T-helper 1 cell treated with Interleukin-12 subunit alpha and Interleukin-12 subunit beta and Interleukin-4 antibody, amounts not matched to agents 30 ng/mL and 1 ng/mL, for 36 hours (primary cell): ENCODE results near the gene NEDD4L. TPM values are rescaled to one million over a fixed set of nuclear protein-coding genes. Genes with fewer than 3 reads are reported as not detected.
"Not testable (repeated sequence)": the region's sequence is repeated elsewhere in the genome, so short reads cannot be mapped to it uniquely, and the experiment has no call there.

Source experiments
- intact Hi-C: fragments of 100-400 bp; cut with micrococcal nuclease; formaldehyde crosslinking; loops from one replicate; pipeline ENCODE4 v1.15.1; 2024
- total RNA-seq: library from RNA; stranded (reverse); gene quantifications from 2 replicates; pipeline ENCODE4 v1.2.3, GENCODE V29; 2022

NEDD4L gene
- total RNA-seq = 4.3 and 4.6 TPM in 2 replicates

DNA sequence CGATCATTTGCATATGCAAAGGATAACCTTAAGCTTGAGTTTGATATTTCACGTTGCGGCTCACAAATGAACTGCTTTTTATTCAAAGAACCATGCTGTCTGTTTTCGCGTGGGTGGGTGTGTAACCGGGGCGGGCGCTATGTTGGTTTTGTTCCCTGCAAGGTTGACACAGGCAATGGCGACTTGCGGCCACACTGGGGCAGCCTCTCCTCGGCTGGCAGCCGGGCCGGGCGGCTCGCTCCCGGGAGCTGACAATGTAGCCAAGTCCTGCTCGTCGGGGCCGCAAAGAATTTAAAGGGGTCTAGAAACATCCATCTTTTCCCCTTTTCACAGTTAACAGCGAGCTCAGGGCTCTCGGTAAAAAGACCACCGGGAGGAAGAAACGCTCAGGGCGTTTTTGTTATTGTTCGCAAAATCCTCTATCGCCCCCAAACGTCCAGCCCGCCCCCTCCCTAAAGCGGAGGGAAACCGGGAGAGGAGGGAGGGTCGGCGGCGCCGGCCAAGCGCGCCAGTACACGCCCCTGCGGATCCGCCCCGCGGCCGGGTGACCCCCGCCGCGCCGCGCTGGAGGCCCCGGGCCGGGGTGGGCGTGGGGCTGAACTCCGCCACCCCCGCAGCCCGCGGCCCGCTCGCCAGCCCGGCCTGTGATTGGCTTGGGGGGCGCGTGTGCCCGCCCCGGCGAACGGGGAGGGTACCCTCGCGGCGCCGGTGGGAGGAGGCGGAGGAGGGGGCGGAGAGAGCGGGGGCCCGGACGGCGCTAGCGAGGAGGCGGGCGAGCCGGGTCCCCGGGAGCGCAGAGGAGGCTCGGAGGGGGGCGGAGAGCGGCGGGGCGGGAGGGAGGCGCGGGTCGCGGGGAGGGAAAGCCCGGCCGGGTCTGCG lies at the start of gene NEDD4L:
NEDD4L (plus strand) TSS at position 736 of the 879 bp plus-strand sequence. CDS start 435 bp downstream, outside the sequence.
- intact Hi-C loops = loop anchor here (1.0 to 10.0 kb wide), 12 partner anchors 79 to 1091 kb away; partner anchors contain the start of genes MALT1 and SEC11C

DNA sequence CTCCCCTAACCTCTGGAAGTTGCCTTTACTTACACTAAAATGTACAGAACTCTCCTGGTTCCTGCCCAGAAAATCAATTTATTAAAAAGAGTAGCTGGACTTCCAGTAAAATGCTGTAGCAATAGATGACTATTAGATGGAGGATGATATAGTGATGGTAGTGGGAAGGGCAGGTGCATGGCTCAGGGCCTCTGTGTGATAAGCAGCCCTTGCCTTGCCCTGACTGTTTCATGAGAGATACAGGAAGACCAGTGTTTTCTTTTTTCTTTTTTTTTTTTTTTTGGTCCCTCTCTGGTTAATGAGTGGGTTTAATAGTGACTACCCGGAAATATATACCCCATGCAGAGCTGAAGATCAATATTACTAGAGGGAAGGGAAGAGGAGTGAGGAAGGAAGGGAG lies 48.7 kb upstream of the NEDD4L start:
- intact Hi-C loops = no loop called here

DNA sequence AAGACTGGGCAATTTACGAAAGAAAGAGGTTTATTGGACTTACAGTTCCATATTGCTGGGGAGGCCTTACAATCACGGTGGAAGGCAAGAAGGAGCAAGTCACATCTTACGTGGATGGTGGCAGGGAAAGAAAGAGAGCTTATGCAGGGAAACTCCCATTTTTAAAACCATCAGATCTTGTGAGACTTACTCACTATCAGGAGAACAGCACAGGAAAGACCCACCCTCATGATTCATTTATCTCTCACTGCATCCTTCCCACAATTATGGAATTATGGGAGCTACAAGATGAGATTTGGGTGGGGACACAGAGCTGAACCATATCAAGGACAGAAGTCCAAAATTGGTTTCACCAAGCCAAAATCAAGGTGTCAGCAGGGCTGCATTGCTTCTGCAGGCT lies 47.1 kb upstream of the NEDD4L start:
- intact Hi-C loops = not testable (repeated sequence)

DNA sequence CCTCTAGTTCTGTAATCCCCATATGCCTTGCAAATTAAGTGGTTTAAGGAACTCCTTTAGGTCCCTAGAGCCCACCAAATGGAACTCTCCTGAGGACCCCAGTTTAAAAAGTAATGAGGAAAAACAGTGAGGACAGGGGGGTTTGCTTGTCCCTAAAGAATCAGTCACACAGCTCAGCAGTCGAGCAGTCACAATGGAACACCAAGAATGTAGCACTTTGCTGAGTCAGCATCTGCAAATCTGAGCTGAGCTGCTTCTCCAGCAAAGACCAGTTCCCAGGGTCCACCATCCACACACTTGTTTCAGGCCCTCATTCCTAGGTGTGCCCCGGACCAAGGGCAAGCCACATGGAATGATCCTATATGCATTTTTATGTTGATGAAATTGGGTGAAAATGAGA lies 46.2 kb upstream of the NEDD4L start:
- intact Hi-C loops = no loop called here

DNA sequence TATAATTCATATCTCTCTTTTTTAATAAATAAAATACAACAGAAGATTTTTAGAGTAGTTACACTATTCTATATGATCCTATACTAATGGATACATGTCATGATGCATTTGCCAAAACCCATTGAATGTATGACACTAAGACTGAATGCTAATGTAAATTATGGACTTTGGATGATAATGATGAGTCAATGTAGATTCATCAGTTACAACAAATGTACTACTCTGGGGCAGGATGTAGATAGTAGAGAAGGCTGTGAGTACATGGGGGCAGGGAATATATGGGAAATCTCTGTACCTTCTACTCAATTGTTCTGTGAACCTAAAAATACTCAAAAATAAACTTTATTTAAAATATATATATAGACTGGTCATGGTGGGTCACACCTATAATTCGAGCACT lies 45.6 kb upstream of the NEDD4L start:
- intact Hi-C loops = no loop called here

DNA sequence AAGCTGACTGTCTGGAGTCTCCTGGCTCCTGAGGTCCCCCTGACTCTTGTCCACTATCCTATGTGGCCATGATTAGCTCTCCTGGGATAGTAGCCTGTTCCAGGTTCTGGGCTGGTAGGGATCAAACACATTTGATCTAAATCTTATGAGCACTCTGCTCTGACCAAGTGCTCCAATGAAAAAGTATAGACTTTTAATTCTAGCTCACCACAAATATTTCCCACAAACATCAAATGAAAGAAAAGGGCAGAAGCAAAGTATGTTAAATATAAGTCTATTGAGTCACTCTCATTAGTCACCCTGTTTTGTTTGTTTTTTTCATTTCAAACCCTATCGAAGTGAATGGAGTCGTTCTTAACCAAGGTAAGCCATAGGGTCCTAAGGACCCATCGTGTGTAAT lies 39.7 kb upstream of the NEDD4L start:
- intact Hi-C loops = no loop called here

DNA sequence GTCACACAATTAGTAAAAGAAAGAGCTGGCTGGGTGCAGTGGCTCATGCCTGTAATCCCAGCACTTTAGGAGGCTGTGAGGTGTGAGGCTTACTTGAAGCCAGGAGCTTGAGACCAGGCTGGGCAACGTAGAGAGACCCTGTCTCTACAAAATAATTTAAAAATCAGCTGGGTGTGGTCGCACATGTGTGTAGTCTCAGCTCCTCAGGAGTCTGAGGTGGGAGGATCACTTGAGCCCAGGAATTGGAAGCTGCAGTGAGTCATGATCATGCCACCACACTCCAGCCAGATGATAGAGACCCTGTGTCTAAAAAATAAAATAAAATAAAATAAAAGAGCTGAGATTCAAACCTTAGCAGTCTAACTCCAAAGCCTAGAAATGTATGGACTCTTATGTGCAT lies 39.0 kb upstream of the NEDD4L start:
- intact Hi-C loops = no loop called here

DNA sequence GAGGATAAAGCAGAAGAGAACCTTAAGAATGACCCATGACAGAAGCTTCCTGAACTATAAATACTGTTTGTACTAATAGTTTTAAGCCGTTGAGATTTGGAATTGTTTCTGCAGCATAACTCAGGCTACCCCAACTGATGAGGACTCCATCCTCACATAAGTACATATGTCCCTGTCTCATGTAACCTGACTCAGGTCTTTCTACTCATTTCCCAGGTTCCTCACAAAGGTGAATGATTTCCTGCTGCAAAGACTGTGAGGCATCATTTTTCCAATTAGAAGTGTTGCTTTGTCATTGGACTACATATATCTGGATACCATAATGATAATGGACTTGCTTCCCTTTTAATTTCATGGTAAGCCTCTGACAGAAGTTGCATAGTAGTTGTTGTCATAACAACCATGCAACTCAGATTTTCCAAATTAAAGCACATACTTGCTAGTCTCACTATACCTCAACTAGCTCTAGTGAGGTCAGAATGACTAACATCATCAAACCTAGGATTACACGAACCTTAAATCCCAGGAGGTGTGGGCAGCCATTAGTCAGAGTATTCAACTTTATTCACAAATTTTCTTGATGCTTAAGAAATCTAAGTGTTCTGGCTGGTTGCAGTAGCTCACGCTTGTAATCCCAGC lies 38.0 kb upstream of the NEDD4L start:
- intact Hi-C loops = no loop called here

DNA sequence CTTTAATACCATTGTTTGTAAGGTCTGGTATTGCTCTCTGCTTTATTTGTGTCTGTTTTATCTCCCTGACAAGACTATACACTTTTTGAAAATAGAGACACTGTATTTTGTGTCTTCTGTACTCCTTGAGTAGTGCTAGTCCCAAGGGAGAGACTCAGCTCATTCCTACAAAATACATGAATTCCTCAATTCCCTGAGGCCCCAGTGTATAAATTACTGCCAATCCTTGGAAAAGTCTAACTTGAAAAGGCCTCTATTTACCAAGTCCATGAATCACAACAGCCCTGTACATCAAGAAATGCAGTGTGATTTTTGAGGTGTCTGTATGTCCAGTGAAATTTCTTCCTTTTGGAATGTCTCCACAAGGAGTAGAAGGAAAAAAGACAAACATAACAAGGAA lies 34.9 kb upstream of the NEDD4L start:
- intact Hi-C loops = no loop called here

DNA sequence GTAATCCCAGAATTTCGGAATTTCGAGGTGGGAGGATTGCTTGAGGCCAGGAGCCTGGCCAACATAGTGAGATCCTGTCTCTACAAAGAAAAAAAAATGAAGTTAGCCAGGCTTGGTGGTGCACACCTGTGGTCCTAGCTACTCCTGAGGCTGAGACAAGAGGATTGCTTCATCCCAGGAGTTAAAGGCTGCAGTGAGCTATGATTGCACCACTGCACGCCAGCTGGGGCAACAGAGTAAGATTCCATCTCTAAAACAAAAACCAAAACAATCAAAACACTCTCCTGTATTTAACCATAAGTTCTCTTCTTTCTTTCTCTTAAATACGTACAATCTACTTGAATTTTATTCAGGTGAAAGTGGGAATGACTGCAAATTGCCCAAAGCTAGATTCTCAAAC lies 33.8 kb upstream of the NEDD4L start:
- intact Hi-C loops = no loop called here

DNA sequence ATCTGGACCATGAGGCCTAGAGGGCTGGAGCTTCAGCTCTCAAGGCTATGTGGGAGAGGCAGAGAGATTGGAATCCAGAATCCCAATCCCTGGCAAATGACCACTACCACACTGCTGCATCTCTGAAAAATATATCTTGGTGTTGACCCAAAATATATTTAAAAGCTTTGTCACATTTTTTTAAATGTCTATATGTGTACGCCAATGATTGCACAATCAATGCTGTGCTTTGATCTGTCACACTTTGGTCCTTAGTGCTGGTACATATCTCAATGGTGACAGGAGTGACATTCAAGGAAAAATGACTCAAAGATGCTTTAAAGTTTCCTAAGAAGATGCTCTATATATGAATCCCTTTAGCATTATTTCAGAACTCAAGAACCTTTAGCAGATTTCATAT lies 31.7 kb upstream of the NEDD4L start:
- intact Hi-C loops = no loop called here

DNA sequence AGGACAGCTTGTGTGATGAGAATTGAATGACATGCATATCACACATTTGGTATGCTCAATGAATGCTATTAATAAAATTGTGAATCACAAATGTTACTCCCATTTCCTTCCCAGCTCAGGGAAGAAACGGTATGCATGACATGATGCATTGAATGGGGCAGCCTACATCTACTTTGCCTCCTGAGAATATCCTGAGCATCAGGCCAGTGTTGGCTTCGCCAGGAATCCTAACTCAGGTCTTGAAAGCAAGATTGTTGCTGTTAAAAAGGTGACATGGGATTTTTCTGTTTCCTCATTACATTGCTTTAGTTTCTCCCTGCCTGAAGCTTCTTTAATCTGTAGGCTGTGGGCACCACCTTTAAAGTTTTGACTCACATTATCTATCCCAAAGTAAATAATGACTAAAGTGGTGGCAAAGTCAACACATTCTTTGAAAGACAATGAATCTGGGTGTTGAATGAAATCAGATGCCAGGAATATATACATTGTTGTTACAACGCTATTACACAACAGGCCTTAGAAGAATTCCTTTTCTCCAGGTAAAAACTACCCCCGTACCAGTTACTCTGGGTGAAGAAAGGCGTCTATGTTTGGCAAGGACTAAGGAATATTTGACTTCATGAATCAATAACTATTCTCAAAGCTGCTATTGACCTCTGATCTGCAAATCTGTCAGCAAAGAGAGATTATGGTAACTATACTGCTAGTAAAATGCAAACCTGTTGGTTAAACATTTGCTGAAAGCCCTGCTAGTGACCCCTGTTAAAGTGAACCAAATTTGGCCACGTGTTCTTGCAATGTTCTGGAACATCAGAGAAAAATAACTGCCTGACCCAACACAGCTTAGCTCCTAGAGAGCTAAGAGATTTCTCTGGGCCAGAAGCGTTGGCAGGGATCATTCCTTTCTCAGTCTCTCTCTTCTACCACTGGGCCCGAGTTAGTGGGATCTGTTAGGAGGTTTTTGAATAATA lies 30.5 kb upstream of the NEDD4L start:
- intact Hi-C loops = no loop called here

DNA sequence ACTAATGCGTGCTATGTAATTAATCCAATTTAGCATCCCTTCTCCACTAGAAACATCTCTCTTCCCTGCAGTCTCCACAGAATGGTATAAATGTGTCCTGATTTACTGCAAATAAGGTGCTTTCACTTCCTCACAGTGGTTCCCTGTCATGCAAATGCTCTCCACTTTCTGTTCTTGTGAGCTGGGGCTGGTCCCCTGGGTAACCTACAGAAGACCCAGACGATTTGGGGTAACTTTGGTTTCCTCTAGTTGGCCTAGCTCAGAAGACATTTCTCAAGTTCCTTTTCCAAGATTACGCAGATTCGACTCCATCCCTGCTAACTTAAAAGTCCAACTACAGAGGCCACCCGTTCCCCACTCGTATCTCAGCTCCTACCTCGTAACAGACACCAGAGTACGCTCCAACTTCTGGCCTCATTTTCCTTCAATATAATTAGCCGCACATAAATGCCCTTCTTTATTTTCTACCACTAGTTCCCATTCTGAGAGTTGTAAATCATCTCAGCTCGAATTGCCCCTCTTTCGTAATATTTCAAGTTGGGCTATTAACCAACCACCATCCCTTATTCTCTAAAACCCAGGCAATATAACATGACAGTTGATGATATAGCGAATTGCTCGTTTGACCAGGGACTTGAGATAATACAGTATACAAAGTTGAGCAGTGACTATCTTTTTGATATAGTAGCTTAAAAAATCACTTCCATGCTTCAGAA lies 28.8 kb upstream of the NEDD4L start:
- intact Hi-C loops = no loop called here

DNA sequence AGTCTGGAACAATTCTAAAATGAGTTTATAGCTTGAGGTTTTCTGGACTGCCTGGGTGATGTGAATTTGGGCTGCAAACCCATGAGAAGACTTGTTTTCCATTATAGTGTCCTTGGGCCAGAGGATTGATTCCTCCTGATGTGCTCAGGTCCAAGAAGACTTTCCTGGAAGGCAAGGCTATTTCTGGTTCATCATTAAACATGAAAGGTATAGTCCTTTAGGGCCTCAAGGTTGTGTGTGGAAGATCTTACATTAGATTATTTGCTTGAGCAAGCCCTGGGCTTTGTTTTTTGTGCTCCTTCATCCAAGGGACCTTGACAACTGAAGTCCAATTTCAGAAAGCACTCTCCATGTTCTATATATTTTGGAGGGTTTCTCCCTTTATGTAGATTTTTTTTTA lies 26.8 kb upstream of the NEDD4L start:
- intact Hi-C loops = no loop called here

DNA sequence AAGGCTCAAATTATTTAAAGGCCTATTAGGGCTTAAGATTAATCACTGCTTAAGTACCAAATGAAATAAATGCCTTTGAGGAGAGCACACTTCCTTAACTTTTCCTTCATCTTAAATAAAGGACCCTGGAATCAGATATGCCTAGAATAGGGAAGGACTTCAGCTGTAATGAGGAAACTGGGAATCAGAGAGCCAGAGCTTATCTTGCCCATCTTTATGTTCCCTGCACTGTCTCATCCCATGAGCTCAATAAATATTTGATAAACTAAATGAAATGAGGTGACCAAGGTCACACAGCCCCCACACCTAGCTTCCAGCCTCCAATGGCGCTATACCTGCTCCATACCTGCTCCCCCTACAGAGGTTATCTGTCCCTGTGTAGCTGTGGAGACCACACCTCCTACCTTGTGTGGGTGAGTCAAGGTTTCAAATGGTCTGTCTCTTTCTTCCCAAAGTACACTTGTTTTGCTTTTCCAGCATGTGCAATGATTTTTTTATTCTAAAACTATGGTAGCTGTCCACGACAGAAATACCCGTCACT lies 23.4 kb upstream of the NEDD4L start:
- intact Hi-C loops = no loop called here

DNA sequence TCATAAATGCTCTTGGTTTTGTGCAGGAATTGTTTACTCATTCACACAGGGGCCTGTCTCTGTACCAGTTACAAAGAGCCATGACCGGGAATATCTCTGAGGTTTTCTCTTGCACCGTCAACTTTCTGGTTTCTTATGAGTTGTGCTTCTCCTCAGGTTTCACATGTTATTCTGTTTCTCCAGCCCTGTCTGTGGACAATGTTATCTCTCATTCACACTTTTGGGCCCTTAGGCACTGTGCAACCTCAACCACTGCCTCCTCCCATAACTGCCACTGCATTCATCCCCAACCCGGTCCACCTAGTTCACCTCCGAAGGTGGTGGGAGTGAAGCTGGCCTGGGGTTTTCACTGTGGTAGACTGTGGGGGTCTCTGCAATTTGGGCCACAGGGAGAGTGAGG lies 22.5 kb upstream of the NEDD4L start:
- intact Hi-C loops = no loop called here

DNA sequence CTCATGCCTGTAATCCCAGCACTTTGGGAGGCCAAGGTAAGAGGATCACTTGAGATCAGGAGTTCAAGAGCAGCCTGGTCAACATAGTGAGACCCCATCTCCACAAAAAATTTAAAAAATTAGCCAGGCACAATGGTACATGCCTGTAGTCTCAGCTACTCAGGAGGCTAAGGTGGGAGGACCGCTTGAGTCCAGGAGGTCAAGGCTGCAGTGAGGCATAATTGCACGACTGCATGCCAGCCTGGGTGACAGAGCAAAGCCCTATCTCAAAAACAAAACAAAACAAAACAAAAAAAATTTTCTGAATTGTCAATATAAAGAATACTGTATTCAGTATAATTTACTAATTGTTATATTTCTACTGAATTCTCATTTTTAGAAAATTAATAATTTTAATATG lies 20.9 kb upstream of the NEDD4L start:
- intact Hi-C loops = no loop called here

DNA sequence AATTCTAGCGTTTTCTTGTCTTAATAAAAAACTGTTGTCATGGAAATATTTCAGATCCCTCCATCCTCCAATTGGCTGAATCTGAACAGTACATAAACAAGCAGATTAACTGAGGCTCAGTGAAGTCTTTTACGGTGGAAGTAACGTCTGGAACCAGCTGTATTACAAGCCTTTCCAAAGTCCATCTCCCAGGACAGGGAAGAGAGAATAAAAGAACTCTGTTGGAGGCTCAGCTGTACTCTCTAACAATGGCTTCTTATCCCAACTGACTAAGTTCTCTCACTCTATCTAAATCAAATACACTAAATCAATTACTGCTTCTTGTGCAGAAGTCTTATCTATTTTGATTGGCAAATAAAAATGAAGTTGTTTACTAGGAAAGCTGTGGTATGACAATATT lies 19.9 kb upstream of the NEDD4L start:
- intact Hi-C loops = no loop called here

DNA sequence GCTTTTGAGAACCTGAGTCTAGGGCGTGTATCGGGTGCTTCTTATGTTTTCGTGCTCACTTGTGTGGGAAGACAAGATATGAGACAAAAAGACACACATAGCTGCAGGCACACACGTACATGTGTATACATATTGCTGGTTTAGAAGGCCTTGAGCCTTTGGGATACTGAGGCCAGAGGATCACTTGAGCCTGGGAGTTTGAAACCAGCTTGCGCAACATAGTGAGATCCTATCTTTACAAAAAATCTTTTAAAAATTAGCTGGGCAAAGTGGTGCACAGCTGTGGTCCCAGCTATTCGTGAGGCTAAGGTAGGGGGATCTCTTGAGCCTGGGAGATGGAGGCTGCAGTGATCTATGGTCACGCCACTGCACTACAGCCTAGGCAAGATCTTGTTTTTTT lies 18.8 kb upstream of the NEDD4L start:
- intact Hi-C loops = no loop called here

DNA sequence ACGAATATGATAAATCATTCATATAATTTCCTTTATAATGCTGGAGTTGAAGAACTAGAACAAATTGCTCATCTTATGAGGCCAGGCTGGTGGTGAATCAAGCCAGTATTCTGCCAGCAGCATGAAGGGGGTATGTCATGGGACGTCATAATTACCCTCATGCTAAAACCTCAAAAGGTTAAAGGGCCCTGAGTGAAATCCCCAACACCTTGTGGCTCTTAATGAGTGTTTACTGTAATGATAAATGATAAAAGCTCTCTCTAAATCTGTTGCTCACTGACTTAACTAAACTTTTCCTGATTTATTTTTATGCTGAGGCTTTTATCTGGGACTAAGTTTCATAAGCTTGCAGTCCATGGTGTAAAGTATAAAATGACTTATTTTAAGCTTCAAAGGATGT lies 18.3 kb upstream of the NEDD4L start:
- intact Hi-C loops = no loop called here

DNA sequence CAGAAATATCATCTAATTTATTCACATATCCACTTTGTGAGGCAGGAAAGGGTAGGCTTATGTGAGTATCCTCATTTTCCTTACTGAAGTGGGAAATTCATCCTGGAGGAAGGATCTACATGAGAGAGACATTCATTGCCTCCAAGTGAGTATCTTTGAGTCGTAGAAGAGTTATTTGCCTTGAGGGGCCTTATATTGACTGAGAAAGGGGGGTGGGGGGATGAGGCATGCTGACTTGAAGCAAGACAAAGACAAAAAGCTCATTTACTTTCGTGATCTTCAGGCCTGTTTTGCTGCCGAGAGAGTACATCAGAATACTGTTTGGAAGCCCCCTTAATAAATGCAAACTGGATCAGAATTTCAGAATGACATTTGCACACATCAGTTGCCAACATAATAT lies 17.6 kb upstream of the NEDD4L start:
- intact Hi-C loops = no loop called here
